ENCODE results near the gene ZFR.

The ZFR gene

DNA sequence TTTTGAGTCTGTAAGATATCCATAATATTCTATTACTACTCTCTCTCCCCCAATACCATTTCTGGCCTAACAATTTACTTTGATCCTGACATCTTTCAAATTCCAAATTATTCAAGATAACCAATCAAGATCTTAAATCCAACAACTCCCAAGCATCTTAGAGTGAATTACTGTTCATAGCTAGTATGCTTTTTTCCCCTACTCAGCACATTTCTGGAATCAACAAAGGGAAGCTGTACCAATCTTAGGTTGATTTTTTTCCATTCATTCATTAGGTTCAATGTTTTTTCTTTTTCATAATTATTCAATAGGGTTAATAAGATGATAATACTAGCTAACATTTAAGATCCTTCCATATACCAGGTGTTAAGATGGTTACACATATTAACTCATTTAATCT lies 81.5 kb downstream of the ZFR start:
- no peak for DNase-seq (ENCODE audit: low read depth in 3 of 3)

GRCh38 chr5:32362527-32362926 lies 82.0 kb downstream of the ZFR start:
- no peak for DNase-seq (ENCODE audit: low read depth in 3 of 3)

- no peak for DNase-seq (ENCODE audit: low read depth in 3 of 3)
Measured at GRCh38 chr5:32360906-32361305, 83.6 kb downstream of the ZFR start.

DNA sequence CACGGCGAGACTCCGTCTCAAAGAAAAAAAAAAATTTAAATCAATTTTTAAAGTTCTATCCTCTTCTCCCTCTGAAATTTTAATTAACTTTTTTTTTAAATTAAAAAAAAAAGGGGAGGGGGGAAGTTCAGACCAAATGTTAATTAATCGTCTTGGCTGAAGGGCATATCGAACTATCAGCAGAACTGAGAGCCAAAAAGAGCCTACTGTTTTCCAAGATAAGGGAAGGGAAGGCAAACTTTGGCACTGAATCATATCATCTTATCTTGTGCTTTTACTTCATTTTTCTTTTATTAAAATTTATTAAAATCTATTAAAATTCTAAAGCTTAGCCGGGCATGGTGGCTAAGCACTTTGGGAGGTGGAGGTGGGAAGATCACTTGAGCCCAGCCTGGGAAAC lies 85.9 kb downstream of the ZFR start:
- no peak for DNase-seq (ENCODE audit: low read depth in 3 of 3)

- no peak for DNase-seq (ENCODE audit: low read depth in 3 of 3)
Measured at GRCh38 chr5:32357658-32358057, 86.9 kb downstream of the ZFR start.

DNA sequence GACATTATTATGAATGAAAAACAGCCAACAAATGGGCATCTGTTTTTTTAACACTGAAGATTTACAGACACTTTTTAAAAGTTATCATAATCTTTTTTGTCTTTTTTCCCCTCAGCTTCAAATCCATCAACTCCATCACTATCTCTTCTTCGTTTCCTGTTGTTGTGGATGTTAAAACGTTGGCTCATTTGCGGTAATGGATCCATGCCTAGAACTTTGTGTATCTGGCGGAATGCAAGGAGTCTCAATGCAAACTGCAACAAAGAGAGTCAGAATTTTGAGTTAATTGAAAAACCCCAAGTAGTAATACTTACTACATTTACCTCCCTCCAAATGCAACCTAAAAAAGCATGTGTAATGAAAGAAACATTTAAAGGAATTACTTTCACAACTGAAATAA lies 88.9 kb downstream of the ZFR start:
- no peak for DNase-seq (ENCODE audit: low read depth in 3 of 3)

GRCh38 chr5:32353420-32353819 lies 91.1 kb downstream of the ZFR start:
- no peak for DNase-seq (ENCODE audit: low read depth in 3 of 3)

DNA sequence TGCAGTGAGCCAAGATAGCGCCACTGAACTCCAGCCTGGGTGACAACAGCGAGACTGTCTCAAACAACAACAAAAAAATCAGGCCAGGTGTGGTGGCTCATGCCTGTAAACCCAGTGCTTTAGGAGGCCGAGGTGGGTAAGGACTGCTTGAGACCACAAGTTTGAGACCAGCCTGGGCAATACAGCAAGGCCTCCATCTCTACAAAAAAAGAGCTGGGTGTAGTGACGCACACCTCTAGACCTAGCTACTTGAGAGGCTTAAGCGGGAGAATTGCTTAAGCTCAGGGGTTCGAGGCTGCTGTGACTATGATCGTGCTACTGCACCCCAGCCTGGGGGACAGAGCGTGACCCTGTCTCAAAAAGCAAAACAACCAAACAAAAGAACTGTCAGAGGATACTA lies 91.9 kb downstream of the ZFR start:
- no peak for DNase-seq (ENCODE audit: low read depth in 3 of 3)

DNA sequence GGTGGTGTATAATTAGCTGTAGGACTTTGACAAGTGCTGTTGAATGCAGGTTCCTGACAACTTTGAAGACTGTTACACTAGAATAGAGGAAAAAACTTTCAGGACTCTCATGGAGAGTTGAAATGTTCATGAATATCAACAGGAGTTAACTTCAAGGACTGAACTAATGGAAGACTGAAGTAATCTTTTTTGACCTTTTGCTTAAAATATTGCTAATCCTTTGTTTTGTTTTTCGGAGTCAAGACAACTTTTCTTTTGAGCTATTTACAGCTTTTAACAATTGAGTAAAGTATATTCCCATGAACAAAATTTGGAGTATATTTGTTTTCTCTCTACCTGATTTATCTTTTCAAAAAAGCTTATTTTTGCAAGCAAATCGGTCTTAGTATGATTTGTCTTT lies 97.7 kb downstream of the ZFR start:
- no peak for DNase-seq (ENCODE audit: low read depth in 3 of 3)

DNA sequence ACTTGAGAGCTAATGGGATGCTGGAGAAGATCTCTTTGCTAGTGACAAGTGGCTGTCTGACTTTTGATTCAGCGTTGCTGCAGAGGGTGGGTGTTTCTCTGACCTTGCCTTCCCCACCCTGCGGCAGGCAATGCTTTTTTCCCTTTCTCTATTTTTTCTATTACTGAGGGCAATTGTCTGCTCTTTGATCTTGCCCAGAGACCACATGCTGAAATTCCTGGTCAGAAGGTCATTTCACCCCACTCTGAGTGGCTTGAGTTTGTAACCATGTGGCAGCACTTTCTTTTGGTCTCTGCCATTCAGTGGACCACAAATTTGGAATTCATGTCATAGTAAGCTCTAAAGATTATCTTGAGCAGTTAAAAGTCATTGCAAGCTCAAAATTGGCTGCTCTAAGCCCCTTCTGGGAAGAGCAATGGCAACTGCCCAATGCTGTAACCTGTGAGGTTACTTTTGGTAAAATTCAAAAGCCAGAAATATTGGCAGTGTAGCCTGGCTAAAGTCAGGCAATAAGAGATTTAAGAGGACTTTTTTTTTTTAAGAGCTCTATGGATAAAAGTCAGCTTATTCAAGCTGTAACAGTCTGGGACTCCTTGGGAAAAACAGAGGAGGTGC lies 101.4 kb downstream of the ZFR start:
- no peak for DNase-seq (ENCODE audit: low read depth in 3 of 3)

DNA sequence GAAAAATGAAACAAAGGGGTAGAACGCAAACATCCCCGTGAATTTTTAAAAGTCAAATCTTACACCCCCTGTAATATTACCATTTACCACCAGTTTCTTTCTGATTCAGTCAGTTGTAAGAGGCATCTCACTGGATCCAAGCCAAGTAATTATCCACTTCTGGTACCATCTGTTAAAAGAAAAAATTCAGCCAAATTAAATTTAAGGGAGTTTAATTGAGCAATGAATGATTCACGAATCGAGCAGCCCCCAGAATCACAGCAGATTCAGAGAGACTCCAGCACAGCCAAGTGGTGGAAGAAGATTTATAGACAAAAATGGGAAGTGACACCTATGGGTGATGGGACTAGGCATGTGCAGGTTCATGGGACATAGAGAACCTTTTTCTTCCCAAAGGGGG lies 101.9 kb downstream of the ZFR start:
- no peak for DNase-seq (ENCODE audit: low read depth in 3 of 3)

- DNase-seq (ENCODE audit: low read depth in 3 of 3) = no peak
Measured at GRCh38 chr5:32339878-32340277, 104.7 kb downstream of the ZFR start.

DNA sequence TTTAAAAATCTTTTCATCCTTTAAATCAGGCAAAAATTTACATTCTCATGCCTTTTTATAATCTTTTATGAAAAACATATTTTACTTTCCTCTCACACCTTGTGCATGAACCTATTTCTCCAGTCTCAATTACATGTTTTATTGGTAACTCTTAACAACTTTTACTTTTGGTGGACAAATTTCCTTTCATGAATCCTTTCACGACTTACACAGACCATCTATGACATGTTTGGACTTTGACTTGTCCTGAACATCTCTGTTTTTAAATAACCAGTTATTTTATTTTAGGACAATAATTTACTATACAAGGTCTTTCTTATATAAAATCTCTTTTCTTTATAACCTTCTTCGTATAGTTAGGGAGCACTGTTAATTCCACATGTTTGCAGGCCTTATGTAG lies 105.3 kb downstream of the ZFR start:
- no peak for DNase-seq (ENCODE audit: low read depth in 3 of 3)

GRCh38 chr5:32332966-32333365 lies 111.6 kb downstream of the ZFR start:
- DNase-seq (ENCODE audit: low read depth in 3 of 3) = no peak

GRCh38 chr5:32332361-32332760 lies 112.2 kb downstream of the ZFR start:
- no peak for DNase-seq (ENCODE audit: low read depth in 3 of 3)

DNA sequence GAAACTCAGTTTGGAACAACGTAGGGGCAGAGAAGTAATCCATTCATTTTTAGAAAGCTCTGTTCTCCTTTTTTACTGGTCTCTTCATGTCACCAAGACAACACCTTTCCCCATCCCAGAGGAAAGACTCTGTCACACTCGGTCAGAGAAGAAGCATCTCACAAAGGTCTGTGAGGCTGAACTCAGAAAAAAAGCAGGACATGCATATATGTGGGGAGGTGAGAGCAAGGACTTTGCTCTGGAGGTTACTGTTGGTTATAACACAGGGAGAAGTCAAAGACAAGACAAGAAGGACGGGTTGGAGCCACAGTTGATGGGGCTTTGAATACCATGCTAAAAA lies 112.6 kb downstream of the ZFR start:
- DNase-seq (ENCODE audit: low read depth in 3 of 3) = no peak

GRCh38 chr5:32331217-32331934 lies 113.2 kb downstream of the ZFR start:
- DNase-seq (ENCODE audit: low read depth in 3 of 3) = no peak

- DNase-seq (ENCODE audit: low read depth in 3 of 3) = no peak
Measured at GRCh38 chr5:32330126-32330971, 114.2 kb downstream of the ZFR start.

- DNase-seq (ENCODE audit: low read depth in 3 of 3) = peak in 2 of 3 experiments; percentile 17
Measured at GRCh38 chr5:32329395-32329834, 115.1 kb downstream of the ZFR start.

GRCh38 chr5:32326216-32326772 lies 118.2 kb downstream of the ZFR start:
- DNase-seq (ENCODE audit: low read depth in 3 of 3) = no peak

DNA sequence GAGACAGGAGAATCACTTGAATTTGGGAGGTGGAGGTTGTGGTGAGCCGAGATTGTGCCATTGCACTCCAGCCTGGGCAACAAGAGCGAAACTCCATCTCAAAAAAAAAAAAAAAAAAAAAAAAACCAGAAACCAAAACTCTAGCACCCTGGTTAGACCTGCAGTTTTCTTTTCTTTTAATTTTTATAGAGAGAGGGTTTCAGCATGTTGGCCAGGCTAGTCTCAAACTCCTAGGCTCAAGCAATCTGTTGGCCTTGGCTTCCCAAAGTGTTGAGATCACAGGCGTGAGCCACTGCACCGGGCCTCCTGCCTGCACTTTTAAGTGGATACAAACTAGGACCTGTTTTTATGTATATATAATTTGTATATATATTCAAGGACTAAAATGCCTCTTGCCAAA lies 118.9 kb downstream of the ZFR start:
- no peak for DNase-seq (ENCODE audit: low read depth in 3 of 3)

DNA sequence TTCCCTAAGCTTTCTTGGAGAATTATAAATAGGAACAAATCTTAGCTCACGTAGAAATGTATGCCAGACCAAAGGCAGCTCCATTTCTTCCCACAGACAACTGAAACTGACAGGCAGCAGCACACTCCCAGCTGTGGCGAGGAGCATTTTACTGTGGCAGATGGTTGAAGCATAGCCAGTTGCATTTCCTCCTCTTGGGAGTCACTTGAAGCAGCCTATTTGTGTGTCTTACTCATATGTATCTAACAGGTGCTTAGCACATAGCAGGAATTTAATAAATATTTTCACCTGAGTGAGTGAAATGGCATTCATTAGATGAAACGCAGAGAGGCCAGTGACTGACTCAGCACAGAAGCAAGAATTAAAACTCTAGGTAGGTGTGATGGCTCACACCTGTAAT lies 119.5 kb downstream of the ZFR start:
- DNase-seq (ENCODE audit: low read depth in 3 of 3) = no peak

DNA sequence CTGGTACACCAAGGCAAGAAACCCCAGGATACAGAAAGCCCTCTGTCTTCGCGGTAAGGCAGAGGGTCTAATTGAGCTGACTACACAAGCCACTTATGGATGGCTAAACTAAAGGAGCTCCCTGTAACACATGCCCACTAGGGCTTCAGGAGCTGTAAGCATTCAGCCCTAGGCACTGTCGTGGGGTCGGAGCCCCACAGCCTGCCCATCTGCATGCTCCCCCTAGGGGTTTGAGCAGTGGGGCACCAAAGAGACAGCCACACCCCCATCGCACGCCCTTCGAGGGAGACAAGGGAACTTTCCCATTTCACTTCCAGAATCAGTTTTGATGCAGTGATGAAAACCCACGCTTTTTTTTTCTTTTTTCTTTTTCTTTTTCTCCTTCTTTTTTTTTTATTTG lies 120.8 kb downstream of the ZFR start:
- no peak for DNase-seq (ENCODE audit: low read depth in 3 of 3)

Measured in stimulated activated CD4-positive, alpha-beta T cell treated with anti-CD3 and anti-CD28 coated beads, TNF-alpha, amount 100 ng/mL, for 4 hours (primary cell).